Measurements from ENCODE around the gene NUDT15.

- no peak for TF ChIP-seq CTCF (IDR thresholded peaks at IDR 0.05)
- no peak for TF ChIP-seq POLR2A (IDR thresholded peaks at IDR 0.05)
Observed at GRCh38 chr13:48072304-48072703, 34.8 kb downstream of the NUDT15 start.
